ENCODE measurements around the gene BBS10.
"Not testable (repeated sequence)": the region's sequence is repeated elsewhere in the genome, so short reads cannot be mapped to it uniquely, and the experiment has no call there.

Gene BBS10

GRCh38 chr12:76348079-76348901, at the start of gene BBS10:
TSS of gene BBS10 (minus strand) at chr12:76348415. CDS start at chr12:76348358, 57 bp downstream.
- DNase-seq (ENCODE audit: low read depth): peak; percentile 79
- peak; percentile 36; the same call in 1 of the 2 replicates for TF ChIP-seq CTCF (IDR thresholded peaks at IDR 0.05; ENCODE audit: control insufficient read depth, extremely low read depth, insufficient read depth)
- H3K4me3 ChIP-seq (ENCODE audit: low read depth, low read length): peak within 1 kb of the TSS; percentile 74

GRCh38 chr12:76391461-76391860, 43.2 kb upstream of the BBS10 start:
- no peak overlapping the region for H3K4me3 ChIP-seq (ENCODE audit: low read depth, low read length)
- no peak for TF ChIP-seq CTCF (IDR thresholded peaks at IDR 0.05; ENCODE audit: control insufficient read depth, extremely low read depth, insufficient read depth)
- no peak for DNase-seq (ENCODE audit: low read depth)

GRCh38 chr12:76387614-76388013, 39.4 kb upstream of the BBS10 start:
- no peak for DNase-seq (ENCODE audit: low read depth)
- no peak overlapping the region for H3K4me3 ChIP-seq (ENCODE audit: low read depth, low read length)
- TF ChIP-seq CTCF (IDR thresholded peaks at IDR 0.05; ENCODE audit: control insufficient read depth, extremely low read depth, insufficient read depth): no peak

GRCh38 chr12:76384560-76384959, 36.3 kb upstream of the BBS10 start:
- H3K4me3 ChIP-seq (ENCODE audit: low read depth, low read length): no peak overlapping the region
- no peak for TF ChIP-seq CTCF (IDR thresholded peaks at IDR 0.05; ENCODE audit: control insufficient read depth, extremely low read depth, insufficient read depth)

GRCh38 chr12:76383988-76384387, 35.8 kb upstream of the BBS10 start:
- no peak for TF ChIP-seq CTCF (IDR thresholded peaks at IDR 0.05; ENCODE audit: control insufficient read depth, extremely low read depth, insufficient read depth)
- DNase-seq (ENCODE audit: low read depth): no peak
- H3K4me3 ChIP-seq (ENCODE audit: low read depth, low read length): no peak overlapping the region

More at GRCh38 chr12:76384560-76384959, 36.3 kb upstream of the BBS10 start:
- no peak for DNase-seq (ENCODE audit: low read depth)

GRCh38 chr12:76379261-76379660, 31.0 kb upstream of the BBS10 start:
- no peak for TF ChIP-seq CTCF (IDR thresholded peaks at IDR 0.05; ENCODE audit: control insufficient read depth, extremely low read depth, insufficient read depth)
- no peak for DNase-seq (ENCODE audit: low read depth)
- H3K4me3 ChIP-seq (ENCODE audit: low read depth, low read length): no peak overlapping the region

GRCh38 chr12:76376876-76377275, 28.7 kb upstream of the BBS10 start:
- not testable (repeated sequence) for DNase-seq (ENCODE audit: low read depth)

More at GRCh38 chr12:76376876-76377275, 28.7 kb upstream of the BBS10 start:
- not testable (repeated sequence) for H3K4me3 ChIP-seq (ENCODE audit: low read depth, low read length)
